ENCODE results near the gene VPS37B. TPM values are rescaled to one million over a fixed set of nuclear protein-coding genes. Genes with fewer than 3 reads are reported as not detected.

The VPS37B gene
- total RNA-seq, 4 donors from 2014 or later = 3.3 to 21.6 (median 20.2) TPM

DNA sequence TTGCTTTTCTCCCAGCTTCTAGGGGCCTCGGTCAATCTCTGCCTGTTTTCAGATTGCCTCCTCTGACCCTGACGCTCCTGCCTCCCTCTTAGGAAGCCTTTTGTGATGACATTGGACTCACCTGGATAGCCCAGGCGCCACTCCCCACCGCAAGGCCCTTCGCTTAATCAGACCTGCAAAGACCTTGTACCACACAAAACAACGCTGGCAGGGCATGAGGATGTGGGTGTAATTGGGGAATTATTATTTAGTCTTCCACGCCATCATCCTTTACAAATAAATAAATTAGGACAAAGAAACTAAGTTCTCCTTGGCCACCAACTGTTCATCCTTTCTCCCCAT lies 7.7 kb upstream of the VPS37B start:
- no peak for DNase-seq
- Histone ChIP-seq H3K36me3 (no peaks in the 10 kb centered on the region), H3K9me3 (no peaks in the 10 kb centered on the region), H3K4me3 (no peak overlapping the region), H3K4me1 (no peaks in the 10 kb centered on the region), H3K27ac (no peak overlapping the region), H3K27me3 (no peaks in the 10 kb centered on the region)
- TF ChIP-seq, protein P1, sequence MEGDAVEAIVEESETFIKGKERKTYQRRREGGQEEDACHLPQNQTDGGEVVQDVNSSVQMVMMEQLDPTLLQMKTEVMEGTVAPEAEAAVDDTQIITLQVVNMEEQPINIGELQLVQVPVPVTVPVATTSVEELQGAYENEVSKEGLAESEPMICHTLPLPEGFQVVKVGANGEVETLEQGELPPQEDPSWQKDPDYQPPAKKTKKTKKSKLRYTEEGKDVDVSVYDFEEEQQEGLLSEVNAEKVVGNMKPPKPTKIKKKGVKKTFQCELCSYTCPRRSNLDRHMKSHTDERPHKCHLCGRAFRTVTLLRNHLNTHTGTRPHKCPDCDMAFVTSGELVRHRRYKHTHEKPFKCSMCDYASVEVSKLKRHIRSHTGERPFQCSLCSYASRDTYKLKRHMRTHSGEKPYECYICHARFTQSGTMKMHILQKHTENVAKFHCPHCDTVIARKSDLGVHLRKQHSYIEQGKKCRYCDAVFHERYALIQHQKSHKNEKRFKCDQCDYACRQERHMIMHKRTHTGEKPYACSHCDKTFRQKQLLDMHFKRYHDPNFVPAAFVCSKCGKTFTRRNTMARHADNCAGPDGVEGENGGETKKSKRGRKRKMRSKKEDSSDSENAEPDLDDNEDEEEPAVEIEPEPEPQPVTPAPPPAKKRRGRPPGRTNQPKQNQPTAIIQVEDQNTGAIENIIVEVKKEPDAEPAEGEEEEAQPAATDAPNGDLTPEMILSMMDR (IDR thresholded peaks at IDR 0.05) = no peak
- no peak for TF ChIP-seq POLR2A (IDR thresholded peaks at IDR 0.05)
- intact Hi-C loops (cut with DNase I; ENCODE audit: low total_unique reads) = no loop called here

DNA sequence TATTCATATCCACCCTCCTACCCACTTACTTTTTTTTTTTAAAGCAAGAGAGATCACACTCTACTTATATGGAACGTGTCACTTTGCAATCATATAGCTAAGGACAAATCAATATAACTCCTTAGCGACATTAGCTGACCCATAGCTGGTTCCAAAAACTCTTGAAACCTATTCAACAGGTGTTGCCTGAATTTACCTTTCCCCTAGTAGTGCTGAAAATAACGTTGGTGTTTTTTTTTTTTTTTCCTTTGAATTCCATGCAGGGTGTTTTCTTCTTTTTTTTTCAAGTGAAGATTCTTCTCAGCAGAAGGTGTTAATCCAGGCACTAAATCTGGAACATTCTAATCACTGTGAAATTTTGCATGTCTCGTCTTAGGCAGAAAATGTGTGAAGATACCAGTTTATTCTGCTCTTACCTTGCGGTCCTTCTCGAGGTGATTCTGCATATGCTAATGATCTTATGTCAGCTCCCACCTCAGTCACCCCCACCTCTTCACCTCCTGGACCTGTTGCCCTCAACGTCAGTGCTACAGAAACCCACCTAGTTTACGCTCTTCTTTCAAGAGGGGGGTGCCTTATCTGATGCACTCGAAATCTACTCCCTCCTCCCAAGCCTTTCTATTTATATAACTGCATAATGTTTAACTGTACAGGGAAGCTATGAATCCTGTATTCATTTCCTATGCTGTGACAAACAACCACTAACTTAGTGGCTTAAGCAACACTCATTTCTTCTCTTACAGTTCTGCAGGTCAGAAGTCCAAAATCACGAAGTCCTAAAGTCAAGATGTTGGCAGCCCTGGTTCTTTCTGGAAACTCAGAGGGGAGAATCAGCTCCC lies 7.1 kb upstream of the VPS37B start:
- Histone ChIP-seq H3K27ac (no peak overlapping the region), H3K4me1 (no peaks in the 10 kb centered on the region), H3K36me3 (no peaks in the 10 kb centered on the region), H3K4me3 (no peak overlapping the region), H3K9me3 (no peaks in the 10 kb centered on the region), H3K27me3 (no peaks in the 10 kb centered on the region)
- no peak for DNase-seq
- intact Hi-C loops (cut with DNase I; ENCODE audit: low total_unique reads) = no loop called here
- no peak for TF ChIP-seq POLR2A (IDR thresholded peaks at IDR 0.05)
- TF ChIP-seq, protein P1 (IDR thresholded peaks at IDR 0.05) = no peak

DNA sequence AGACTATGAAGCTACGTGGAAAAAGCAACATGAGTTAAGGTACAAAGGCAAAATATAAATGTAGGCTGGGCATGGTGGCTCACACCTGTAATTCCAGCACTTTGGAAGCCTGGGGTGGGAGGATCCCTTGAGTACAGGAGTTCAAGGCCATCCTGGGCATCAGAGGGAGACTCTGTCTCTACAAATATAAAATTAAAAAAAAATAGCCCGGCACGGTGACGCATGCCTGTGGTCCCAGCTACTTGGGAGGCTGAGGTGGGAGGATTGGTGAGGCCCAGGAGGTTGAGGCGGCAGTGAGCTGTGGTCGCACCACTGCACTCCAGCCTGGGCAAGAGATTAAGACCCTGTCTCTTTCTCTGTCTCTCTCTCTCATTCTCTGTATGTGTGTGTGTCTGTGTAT lies 4.0 kb upstream of the VPS37B start:
- no peaks in the 10 kb centered on the region for H3K4me1 ChIP-seq
- no peaks in the 10 kb centered on the region for H3K9me3 ChIP-seq
- no peak overlapping the region for H3K27ac ChIP-seq
- no peak for DNase-seq
- no peak overlapping the region for H3K4me3 ChIP-seq
- no peaks in the 10 kb centered on the region for H3K36me3 ChIP-seq
- TF ChIP-seq, protein P1 (IDR thresholded peaks at IDR 0.05) = no peak
- H3K27me3 ChIP-seq = no peaks in the 10 kb centered on the region
- intact Hi-C loops (cut with DNase I; ENCODE audit: low total_unique reads) = no loop called here

DNA sequence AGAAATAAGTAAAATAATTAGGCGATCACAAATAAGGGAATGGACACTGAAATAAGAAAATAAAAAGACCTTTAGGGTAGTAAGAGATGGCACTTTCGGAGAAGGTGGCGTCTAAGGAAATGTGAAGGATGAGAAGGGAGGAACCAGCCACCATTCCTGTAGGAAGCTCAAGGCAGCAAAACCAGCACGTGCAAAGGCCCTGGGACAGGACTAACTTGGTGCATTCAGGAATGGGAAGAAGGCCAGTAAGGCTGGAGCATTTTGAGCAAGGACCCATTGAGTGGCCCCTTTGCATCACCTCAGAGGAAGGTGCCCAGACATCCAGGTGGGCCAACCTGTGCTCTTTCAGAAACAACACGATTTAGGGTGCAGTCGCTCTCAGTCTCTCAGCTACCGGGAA lies 738 bp upstream of the VPS37B start:
- Histone ChIP-seq H3K4me1 (peaks cover 0 to 7% of the 10 kb centered on the region in 2 donors), H3K27me3 (no peaks in the 10 kb centered on the region), H3K4me3 (no peak overlapping the region), H3K36me3 (no peaks in the 10 kb centered on the region), H3K27ac (no peak overlapping the region), H3K9me3 (no peaks in the 10 kb centered on the region)
- intact Hi-C loops (cut with DNase I; ENCODE audit: low total_unique reads) = no loop called here
- no peak for TF ChIP-seq POLR2A (IDR thresholded peaks at IDR 0.05)
- TF ChIP-seq, protein P1 (IDR thresholded peaks at IDR 0.05) = no peak
- DNase-seq = peak in 1 of 2 donors; percentile 20

DNA sequence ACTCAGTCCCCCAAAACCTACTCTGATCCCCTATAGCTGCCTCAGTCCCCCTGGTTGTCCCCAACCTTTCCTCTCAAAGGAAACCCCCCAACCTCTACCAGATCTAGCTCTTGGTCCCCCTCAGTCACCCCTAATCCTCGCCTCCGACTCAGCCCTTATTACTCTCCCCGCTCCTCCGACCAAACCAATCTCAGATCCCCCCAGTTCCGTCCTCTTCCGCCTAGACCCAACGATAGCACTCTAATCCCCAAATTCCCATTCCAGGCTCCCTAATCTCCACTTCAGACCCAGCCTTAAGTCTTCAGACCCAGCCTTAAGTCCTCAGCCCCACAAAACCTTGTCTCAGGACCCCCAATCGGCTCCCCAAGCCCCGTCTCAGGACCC lies 612 bp downstream of the VPS37B start:
- intact Hi-C loops (cut with DNase I; ENCODE audit: low total_unique reads) = no loop called here
- Histone ChIP-seq H3K36me3 (no peaks in the 10 kb centered on the region), H3K27ac (peak overlapping the region; percentile 78 to 81)

More for the DNA sequence above, 612 bp downstream of the VPS37B start:
- TF ChIP-seq, protein P1 (IDR thresholded peaks at IDR 0.05) = no peak
- no peak for TF ChIP-seq POLR2A (IDR thresholded peaks at IDR 0.05)
- DNase-seq = no peak
- no peaks in the 10 kb centered on the region for H3K27me3 ChIP-seq
- peak overlapping the region; percentile 65 to 95 for H3K4me3 ChIP-seq
- H3K4me1 ChIP-seq = peaks cover 0 to 14% of the 10 kb centered on the region in 2 donors
- H3K9me3 ChIP-seq = no peaks in the 10 kb centered on the region

Measured in uterus (tissue), 4 donors.